ENCODE measurements around the gene FAM241A. TPM values are rescaled to one million over a fixed set of nuclear protein-coding genes. Genes with fewer than 3 reads are reported as not detected.
A peak's percentile ranks its signal among the peaks of the same experiment; 100 is the strongest.

Gene FAM241A
- total and polyA plus RNA-seq, 9 of the 15 experiments (the other 6 are each of a cell fraction or from before 2014, with no cell fraction given), result 2.3 to 8.5 (median 5.3) TPM

GRCh38 chr4:112230879-112231778 is 85.9 kb downstream of the FAM241A start (continued):
- TF ChIP-seq, protein P1, sequence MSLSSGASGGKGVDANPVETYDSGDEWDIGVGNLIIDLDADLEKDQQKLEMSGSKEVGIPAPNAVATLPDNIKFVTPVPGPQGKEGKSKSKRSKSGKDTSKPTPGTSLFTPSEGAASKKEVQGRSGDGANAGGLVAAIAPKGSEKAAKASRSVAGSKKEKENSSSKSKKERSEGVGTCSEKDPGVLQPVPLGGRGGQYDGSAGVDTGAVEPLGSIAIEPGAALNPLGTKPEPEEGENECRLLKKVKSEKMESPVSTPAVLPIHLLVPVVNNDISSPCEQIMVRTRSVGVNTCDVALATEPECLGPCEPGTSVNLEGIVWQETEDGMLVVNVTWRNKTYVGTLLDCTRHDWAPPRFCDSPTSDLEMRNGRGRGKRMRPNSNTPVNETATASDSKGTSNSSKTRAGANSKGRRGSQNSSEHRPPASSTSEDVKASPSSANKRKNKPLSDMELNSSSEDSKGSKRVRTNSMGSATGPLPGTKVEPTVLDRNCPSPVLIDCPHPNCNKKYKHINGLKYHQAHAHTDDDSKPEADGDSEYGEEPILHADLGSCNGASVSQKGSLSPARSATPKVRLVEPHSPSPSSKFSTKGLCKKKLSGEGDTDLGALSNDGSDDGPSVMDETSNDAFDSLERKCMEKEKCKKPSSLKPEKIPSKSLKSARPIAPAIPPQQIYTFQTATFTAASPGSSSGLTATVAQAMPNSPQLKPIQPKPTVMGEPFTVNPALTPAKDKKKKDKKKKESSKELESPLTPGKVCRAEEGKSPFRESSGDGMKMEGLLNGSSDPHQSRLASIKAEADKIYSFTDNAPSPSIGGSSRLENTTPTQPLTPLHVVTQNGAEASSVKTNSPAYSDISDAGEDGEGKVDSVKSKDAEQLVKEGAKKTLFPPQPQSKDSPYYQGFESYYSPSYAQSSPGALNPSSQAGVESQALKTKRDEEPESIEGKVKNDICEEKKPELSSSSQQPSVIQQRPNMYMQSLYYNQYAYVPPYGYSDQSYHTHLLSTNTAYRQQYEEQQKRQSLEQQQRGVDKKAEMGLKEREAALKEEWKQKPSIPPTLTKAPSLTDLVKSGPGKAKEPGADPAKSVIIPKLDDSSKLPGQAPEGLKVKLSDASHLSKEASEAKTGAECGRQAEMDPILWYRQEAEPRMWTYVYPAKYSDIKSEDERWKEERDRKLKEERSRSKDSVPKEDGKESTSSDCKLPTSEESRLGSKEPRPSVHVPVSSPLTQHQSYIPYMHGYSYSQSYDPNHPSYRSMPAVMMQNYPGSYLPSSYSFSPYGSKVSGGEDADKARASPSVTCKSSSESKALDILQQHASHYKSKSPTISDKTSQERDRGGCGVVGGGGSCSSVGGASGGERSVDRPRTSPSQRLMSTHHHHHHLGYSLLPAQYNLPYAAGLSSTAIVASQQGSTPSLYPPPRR (CRISPR knock-in tag; IDR thresholded peaks at IDR 0.05; ENCODE audit: borderline replicate concordance), result no peak
- TF ChIP-seq HMGN3 (IDR thresholded peaks at IDR 0.05; ENCODE audit: borderline replicate concordance, extremely low read depth, insufficient read length, low read depth, low read length), result no peak
- TF ChIP-seq, protein P2, sequence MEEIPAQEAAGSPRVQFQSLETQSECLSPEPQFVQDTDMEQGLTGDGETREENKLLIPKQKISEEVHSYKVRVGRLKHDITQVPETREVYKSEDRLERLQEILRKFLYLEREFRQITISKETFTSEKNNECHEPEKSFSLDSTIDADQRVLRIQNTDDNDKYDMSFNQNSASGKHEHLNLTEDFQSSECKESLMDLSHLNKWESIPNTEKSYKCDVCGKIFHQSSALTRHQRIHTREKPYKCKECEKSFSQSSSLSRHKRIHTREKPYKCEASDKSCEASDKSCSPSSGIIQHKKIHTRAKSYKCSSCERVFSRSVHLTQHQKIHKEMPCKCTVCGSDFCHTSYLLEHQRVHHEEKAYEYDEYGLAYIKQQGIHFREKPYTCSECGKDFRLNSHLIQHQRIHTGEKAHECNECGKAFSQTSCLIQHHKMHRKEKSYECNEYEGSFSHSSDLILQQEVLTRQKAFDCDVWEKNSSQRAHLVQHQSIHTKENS (CRISPR knock-in tag; IDR thresholded peaks at IDR 0.05), result no peak
- TF ChIP-seq ZNF354B (CRISPR knock-in tag; IDR thresholded peaks at IDR 0.05), result 0 out of 2 replicates have a peak, but pooled peaks have one; percentile 8
- TF ChIP-seq SIX5 (IDR thresholded peaks at IDR 0.05; ENCODE audit: borderline replicate concordance in 1 of 2, insufficient read depth in 1 of 2, low read depth in 1 of 2, low read length in 2 of 2), result no peak
- TF ChIP-seq TEAD4 (IDR thresholded peaks at IDR 0.05; ENCODE audit: low read length), result no peak
- no peak for TF ChIP-seq TEAD4 (CRISPR knock-in tag; IDR thresholded peaks at IDR 0.05; ENCODE audit: borderline replicate concordance)
- no peak for TF ChIP-seq IRF9 (tag; IDR thresholded peaks at IDR 0.05)
- no peak for TF ChIP-seq KLF10 (CRISPR knock-in tag; IDR thresholded peaks at IDR 0.05)
- TF ChIP-seq GTF2E2 (tag; IDR thresholded peaks at IDR 0.05), result 0 out of 2 replicates have a peak, but pooled peaks have one; percentile 27
- TF ChIP-seq, protein P3, sequence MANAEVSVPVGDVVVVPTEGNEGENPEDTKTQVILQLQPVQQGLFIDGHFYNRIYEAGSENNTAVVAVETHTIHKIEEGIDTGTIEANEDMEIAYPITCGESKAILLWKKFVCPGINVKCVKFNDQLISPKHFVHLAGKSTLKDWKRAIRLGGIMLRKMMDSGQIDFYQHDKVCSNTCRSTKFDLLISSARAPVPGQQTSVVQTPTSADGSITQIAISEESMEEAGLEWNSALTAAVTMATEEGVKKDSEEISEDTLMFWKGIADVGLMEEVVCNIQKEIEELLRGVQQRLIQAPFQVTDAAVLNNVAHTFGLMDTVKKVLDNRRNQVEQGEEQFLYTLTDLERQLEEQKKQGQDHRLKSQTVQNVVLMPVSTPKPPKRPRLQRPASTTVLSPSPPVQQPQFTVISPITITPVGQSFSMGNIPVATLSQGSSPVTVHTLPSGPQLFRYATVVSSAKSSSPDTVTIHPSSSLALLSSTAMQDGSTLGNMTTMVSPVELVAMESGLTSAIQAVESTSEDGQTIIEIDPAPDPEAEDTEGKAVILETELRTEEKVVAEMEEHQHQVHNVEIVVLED (CRISPR knock-in tag; IDR thresholded peaks at IDR 0.05), result peak; percentile 50; the same call in 1 of the 2 replicates
- TF ChIP-seq MXI1 (IDR thresholded peaks at IDR 0.05; ENCODE audit: low read depth, low read length), result no peak; the same call in 1 of the 2 replicates
- TF ChIP-seq HSF4 (CRISPR knock-in tag; IDR thresholded peaks at IDR 0.05; ENCODE audit: borderline replicate concordance), result no peak
- peak in 1 of 3 experiments; percentile 35 for TF ChIP-seq YY1 (IDR thresholded peaks at IDR 0.05; ENCODE audit: borderline replicate concordance in 1 of 3, control insufficient read depth in 1 of 3, extremely low read depth in 1 of 3, insufficient read depth in 3 of 3, insufficient read length in 1 of 3, insufficient replicate concordance in 2 of 3, low read depth in 1 of 3, low read length in 2 of 3)
- TF ChIP-seq HNRNPL (IDR thresholded peaks at IDR 0.05; ENCODE audit: low read depth, low read length), result no peak
- no peak for TF ChIP-seq ZNF146 (CRISPR knock-in tag; IDR thresholded peaks at IDR 0.05; ENCODE audit: unreplicated experiment)
- TF ChIP-seq SP1 (CRISPR knock-in tag; IDR thresholded peaks at IDR 0.05), result no peak

Measured in K562 (cell line).